ENCODE data around the gene TXNRD1.

GRCh38 chr12:104249898-104250297 is 34.3 kb downstream of the TXNRD1 start:
- no peak for TF ChIP-seq POLR2AphosphoS5 (IDR thresholded peaks at IDR 0.05; ENCODE audit: low read depth)
- TF ChIP-seq CTCF (IDR thresholded peaks at IDR 0.05; ENCODE audit: insufficient read depth, low read length) = no peak
- TF ChIP-seq, protein P1, sequence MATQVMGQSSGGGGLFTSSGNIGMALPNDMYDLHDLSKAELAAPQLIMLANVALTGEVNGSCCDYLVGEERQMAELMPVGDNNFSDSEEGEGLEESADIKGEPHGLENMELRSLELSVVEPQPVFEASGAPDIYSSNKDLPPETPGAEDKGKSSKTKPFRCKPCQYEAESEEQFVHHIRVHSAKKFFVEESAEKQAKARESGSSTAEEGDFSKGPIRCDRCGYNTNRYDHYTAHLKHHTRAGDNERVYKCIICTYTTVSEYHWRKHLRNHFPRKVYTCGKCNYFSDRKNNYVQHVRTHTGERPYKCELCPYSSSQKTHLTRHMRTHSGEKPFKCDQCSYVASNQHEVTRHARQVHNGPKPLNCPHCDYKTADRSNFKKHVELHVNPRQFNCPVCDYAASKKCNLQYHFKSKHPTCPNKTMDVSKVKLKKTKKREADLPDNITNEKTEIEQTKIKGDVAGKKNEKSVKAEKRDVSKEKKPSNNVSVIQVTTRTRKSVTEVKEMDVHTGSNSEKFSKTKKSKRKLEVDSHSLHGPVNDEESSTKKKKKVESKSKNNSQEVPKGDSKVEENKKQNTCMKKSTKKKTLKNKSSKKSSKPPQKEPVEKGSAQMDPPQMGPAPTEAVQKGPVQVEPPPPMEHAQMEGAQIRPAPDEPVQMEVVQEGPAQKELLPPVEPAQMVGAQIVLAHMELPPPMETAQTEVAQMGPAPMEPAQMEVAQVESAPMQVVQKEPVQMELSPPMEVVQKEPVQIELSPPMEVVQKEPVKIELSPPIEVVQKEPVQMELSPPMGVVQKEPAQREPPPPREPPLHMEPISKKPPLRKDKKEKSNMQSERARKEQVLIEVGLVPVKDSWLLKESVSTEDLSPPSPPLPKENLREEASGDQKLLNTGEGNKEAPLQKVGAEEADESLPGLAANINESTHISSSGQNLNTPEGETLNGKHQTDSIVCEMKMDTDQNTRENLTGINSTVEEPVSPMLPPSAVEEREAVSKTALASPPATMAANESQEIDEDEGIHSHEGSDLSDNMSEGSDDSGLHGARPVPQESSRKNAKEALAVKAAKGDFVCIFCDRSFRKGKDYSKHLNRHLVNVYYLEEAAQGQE (IDR thresholded peaks at IDR 0.05; ENCODE audit: insufficient replicate concordance, low read depth) = no peak
- no peak for TF ChIP-seq GABPA (IDR thresholded peaks at IDR 0.05; ENCODE audit: low read depth)

Data from HL-60 (cell line).